HG02885 (cell line): ENCODE results near the gene GPR39.
"Not testable (repeated sequence)": the region's sequence is repeated elsewhere in the genome, so short reads cannot be mapped to it uniquely, and the experiment has no call there.

ENCODE experiments used
- ATAC-seq: cut with Tn5 transposase; IDR thresholded peaks from one replicate; pipeline ENCODE4 v1.9.1; 2021; ENCODE audit warnings: mild to moderate bottlenecking; ENCODE audit not compliant: unreplicated experiment, poor library complexity

GPR39 gene

DNA sequence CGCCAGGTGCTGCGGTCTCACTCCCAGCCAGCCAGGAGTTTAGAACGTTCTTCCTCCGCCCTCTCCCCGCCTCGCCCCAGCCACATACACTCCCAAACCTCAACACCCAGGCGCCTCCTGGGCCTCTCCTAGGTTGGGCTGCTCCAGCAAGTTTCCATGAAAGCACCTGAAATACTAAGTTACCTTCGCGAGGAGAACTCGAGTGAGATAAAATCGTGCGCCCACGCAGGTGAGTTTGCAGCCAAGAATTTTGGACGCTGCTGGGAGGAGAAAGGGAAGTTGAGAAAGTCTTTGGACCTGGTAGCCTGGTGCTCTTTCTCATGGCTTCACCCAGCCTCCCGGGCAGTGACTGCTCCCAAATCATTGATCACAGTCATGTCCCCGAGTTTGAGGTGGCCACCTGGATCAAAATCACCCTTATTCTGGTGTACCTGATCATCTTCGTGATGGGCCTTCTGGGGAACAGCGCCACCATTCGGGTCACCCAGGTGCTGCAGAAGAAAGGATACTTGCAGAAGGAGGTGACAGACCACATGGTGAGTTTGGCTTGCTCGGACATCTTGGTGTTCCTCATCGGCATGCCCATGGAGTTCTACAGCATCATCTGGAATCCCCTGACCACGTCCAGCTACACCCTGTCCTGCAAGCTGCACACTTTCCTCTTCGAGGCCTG is at the start of gene GPR39:
Gene GPR39, plus strand, starts transcription at position 83 of the 673 bp plus-strand sequence.
- no peak for ATAC-seq

DNA sequence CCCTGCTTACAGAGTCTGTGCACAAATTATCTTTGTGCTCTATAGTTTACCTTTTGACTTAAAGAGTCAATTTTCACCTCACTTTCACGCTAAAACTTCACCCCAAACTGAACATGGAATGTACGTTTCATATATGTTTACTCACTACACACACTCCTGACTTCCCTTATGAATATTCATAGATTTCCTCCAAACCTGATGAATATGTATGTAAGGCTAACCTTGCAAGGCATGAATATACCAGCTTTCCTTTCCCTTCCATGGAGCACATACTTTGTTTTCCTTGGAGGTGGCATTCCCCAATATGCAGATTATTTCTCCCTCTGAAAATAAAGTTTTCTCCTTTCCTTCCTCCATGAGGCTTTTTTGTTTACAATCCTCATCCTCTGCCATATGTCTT is 48.4 kb upstream of the GPR39 start:
- ATAC-seq, result no peak

DNA sequence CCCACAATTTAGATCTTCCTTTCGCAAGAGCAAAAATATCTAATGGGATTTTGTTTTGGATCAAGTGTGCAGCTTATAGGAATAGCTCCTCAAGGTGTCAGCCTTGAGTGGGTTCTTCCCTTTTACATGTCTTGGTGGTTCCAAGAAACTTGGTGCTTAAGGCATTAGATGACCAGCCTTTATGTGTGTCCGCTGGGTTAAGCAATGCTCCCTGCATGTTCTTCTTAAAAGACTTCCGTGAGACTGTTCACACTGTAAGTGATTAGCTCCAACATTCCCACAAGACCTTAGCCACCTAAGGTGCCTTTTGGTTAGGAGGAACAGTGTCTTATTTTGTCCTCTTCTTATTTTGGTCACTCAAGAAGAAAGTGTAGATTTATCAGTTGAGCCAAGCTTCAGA is 44.3 kb upstream of the GPR39 start:
- ATAC-seq, result no peak

DNA sequence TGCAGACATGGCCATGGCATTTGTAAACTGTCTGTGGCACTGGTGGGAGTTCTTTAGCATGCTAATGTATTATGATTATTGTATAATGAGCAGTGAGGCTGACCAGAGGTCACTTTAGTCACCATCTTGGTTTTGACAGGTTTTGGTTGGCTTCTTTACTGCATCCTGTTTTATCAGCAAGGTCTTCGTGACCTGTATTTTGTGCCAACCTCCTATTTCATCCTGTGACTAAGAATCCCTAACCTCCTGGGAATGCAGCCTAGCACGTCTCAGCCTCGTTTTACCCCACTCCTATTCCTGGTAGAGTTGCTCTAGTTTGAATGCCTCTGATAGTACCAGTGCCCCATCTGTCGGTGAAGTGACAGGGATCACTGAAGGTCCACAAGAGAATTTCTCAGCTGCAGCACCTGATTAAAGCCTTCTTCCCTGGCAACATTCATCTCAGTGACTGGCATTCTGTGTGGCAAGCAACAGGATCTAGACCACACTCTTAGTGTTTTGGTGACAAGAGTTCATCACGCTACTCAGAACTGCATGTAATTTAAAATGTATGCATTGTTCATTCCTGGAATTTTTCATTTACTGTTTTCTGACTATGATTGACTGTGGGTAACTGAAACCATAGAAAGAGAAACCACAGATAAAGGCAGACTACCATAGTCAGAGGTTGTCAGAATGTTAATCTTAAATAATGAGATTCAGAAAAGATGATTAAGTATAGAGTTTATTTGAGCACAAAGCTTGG is 43.0 kb upstream of the GPR39 start:
- ATAC-seq, result no peak

DNA sequence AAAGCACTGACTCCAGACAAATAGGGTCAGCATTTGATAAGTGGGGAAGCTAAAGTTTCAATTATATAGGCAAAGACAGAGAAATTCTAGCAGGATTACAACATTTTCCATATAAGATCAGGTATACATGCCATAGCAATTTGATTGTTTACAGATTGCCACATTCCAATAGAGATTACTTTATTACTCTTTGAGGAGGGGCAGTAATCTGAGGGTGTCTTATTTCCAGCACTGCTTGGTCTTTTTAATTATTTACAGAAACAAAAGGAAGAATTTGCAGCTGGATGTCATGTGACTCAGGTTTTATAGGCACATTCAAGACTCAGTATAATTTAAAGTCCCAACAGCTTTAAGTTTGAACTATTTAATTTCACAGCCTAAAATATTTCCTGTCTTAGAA is 42.5 kb upstream of the GPR39 start:
- ATAC-seq, result no peak

DNA sequence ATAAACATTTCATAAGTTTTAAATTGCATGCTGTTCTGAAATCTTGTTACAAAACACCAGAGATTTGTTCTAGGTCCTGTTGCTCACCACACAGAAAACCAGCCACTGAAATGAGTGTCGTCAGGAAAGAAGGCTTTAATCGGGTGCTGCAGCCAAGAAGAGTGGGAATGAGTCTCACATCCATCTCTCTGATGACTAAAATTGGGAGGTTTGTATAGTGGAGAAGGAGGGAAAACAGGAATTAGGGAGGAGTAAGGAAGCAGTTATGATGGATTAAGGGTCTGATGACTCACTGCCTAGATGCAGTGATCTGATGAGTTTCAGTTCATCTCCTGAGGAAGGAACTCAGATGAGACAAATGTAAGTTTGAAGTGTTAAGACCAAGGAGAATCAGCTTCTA is 42.1 kb upstream of the GPR39 start:
- no peak for ATAC-seq

DNA sequence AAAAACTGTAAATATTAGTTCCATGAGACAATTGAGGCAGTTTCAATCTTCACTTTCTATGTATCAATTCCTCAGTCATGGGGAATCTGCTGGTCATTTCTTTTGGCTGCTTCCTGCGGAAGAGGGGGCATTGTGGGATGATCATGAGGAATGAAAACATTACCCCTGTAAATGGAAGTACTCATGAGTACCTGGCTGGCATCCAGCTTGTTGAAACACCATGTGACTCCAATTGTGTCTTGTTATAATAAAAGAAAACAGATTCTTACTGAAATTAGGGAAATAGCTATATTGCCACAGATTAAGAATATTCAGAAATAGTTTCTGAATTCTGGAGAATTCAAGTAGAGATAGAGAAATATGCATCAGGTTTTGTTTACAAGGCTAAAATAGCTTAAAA is 41.6 kb upstream of the GPR39 start:
- no peak for ATAC-seq

DNA sequence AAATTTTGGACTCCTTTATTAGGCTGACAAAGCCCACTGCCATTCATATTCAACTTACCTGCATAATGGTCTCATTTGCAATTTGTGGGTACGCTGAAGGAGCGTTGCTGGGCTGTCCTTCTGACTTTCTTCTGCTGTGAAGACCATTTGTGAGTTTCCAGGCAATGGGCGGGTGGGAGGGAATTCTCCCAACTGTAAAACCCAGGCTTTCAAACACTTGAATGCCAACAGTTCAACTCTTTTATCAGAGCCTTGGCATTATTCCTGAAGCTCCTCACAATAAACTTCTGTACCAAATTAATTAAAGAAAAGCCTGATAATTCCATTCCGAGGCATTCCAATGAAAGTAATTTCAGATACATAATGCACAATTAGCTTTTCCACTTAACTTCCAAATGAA is 35.2 kb upstream of the GPR39 start:
- no peak for ATAC-seq

DNA sequence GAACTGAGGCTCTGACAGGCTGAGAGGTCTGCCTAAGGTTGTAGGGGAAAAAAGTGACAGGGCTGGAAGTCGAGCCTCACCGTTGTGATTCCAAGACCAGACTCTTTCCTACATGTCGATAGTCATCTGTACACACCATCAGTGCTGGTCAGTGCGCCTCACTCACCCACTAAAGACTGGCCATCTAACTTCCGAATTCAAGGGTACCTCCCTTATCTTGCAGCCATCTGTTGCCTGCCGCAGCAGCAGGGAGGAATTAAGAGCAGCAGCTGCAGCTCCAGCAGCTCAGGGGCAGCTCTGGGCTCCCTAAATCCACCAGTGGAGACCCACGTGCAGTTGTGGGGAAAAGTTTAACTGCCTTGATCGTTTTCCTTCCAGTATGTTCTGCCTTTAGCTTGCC is 32.6 kb upstream of the GPR39 start:
- ATAC-seq, result no peak

DNA sequence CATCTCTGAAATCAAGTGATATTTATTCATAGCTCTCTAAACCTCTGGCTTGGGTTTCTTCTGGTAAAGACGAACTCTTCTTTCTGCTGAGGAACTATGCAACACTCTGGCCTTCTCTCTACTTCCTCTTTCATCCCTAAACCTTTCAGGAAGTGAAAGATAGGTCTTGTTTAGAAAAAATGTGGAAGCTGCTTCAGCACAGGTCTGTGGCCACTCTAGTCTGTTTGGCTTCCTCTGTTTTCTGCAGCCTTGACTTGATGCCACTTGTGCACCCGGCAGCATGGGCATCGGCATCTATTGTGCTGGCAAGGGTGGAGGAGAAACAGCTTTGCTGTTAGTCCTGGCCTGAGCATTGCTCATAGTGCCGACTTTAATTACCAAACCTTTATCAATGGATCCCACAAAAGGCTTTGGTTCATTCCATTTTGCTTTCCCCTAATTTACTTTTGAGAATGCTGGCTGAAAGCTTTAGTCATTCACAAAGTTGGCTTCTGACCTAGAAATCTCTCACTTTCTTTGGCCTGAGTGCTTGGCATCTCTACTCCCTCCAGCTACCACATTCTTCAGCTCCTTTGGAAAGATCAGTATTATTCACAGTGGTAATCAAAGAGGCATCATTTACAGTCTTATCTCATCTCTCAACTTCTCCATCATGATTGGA is 32.0 kb upstream of the GPR39 start:
- ATAC-seq, result no peak

DNA sequence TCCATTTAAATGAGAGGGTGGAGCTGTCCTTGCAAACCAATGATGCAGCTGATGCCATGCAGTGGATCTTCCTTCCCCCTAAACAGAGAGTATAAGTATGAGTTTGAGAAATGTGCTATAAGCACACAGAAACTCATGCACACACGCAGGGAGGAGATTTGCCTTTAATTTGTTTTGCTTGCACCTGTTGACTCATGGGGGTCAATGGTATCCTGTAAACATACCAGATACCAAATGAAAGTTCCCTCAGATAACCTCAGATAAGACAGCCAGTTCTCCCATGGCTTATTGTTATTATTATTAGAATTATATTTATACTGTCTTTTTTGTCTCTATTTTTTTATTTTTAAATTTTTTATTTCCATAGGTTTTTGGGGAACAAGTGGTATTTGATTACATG is 29.5 kb upstream of the GPR39 start:
- ATAC-seq, result no peak

DNA sequence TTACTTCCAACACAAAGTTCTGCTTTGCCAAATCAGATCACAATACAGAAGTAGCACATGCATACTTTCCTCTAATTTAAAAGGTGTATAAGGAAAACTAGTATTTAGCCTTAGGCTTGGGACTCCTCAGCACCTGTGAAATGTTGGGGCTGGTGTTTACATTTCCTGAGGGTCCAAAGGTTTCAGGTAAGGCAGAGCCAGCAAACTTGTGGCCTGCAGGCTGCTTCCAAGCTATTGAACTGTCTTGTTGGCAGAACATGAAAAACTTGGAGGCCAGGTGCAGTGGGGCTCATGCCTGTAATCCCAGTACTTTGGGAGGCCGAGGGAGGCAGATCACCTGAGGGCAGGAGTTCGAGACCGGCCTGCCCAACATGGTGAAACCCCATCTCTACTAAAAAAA is 26.5 kb upstream of the GPR39 start:
- ATAC-seq, result no peak

DNA sequence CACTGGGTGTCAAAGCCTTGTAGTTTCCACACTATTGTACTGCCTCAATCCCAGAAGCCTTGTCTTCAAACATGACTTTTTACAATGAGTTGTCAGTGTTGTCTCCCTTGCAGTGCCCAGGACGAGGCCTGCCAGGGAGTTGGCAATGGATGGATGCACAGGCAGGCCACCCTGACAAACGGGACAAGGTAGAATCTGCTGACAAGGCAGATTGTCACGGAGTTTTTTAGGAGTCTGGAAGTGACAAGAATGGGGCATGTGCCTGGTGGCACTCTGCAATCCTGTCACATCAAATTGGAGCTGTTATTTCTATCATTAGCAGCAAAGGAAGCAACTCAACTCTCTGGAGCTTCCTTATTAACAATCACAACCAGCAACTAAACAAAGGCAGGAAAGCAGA is 25.2 kb upstream of the GPR39 start:
- no peak for ATAC-seq

DNA sequence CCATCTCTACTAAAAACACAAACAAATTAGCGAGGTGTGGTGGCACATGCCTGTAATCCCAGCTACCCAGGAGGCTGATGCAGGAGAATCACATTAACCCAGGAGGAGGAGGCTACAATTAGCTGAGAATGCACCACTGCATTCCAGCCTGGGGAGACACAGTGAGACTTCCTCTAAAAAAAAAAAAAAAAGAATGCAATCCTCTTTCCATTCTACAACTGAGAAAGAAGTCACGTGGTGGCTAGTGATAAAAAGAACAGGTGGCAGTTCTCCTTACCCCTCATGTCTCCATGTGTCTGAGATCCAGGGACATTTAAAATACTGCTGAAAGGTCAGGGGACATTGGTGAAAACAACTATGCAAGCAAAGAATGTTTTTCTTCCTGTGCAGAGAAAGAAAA is 24.4 kb upstream of the GPR39 start:
- no peak for ATAC-seq

DNA sequence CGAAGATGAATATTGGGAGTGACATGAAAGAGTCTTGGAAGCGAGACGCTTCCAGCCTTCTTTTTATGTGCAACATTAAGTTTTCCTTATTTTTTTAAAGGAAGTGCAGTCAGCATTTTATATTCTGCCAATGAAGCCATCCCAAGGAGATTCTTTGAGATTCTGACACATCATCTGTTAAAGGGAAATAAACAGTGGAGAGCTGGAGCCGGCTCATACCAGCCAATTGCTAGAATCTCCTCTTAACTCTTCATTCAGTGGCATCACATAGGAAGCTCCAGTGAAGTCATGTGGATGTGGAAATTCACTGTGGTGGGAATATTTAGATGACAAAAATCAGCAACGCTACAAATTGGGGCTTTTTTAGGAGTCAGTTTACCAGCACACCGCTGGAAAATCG is 23.7 kb upstream of the GPR39 start:
- ATAC-seq, result no peak

DNA sequence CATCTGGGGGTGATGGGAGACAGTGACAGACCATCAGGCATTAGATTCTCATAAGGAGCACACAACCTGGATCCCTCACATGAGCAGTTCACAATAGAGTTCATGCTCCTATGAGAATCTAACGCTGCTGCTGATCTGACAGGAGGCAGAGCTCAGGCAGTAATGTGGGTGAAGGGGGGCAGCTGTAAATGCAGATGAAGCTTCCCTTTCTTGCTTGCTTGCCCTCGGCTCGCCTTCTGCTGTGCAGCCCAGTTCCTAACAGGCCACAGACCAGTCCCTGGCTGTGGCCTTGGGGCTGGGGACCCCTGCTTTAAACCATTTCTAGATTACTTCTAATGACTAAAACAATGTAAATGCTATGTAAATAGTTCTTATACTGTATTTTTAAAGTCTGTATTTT is 19.6 kb upstream of the GPR39 start:
- not testable (repeated sequence) for ATAC-seq

DNA sequence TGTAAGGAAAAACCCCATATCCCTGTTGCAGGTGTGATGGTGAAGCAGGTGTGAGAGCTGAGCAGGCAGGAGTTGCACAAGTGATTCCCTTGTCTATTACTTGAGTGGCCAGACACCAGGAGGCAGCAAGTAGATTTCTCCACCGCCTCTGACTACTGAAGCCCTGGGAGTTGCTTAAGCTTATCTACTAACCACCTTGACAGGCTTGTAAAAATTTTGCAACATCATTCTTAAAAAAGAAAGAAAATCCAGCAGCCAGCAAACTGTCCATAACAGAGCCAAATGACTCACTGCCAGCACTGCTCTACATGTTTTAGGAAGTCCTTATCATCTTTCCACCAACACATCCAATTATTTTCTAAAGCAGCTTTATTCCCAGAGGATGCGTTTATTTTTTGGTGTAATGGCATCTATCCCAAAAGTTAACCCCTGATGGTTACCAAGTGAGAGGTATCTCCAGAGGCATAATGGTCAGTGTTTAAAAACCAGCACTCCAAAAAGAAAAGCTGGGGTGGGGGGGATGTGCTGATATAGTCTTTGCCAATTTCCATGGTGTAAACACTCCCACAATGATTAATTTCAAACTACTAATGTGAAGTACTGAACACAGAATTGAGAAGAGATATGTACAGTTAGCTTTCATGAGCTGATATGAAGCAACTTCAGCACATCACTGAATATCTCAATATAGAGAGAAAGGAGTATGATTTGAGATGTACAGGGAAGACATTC is 16.3 kb upstream of the GPR39 start:
- ATAC-seq, result no peak

DNA sequence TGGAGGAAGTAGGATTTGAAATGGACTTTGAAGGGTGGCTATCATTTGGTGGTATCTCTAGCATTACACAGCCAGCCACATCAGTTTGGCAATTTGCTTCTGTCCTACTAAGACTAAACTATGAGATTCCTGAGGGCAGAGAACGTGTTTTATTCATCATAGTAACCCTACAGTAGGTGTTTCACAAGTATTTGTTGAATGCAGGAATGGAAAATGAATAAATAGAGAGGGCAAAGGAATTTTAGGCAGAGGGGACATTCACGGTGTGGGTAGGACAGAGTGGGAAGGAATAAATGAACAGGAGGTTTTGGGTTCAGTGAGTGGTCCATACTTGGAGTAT is 15.7 kb upstream of the GPR39 start:
- ATAC-seq, result no peak

DNA sequence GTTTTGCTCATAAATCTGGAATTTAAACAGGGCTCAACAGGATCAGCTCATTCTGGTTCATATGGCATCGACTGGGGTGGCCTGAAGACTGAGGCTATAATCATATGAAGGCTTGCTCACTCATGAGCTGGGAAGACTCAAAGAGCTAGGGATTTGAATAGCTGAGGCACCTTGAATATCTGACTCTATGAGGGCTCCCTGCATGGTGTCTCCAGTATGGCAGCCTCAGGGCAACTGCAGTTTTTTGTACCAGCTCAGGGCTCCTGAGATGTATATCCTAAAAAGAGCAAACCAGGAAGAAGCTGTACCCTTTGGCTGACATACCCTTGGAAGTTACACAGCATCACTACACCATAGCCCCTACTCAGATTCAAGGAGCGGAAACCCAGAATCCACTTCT is 15.3 kb upstream of the GPR39 start:
- ATAC-seq, result no peak

DNA sequence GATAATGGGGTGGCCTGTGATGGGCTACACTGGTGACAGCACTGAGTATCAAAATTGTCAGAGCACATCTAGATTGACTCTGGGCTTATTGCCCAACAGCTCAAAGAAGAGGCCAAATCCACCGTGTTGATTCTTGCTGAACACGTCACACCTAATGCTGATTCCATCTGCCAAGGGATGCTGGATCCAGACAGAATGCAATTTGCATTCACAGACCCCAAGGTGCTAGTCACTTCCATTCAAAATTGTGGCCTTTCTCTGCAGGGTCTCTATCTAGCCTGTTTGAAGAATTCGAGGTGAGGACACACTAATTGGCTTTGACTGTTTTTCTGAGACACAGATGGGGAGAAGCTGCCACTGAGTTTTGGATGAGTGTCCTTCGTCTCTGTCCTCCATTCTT is 13.5 kb upstream of the GPR39 start:
- no peak for ATAC-seq

DNA sequence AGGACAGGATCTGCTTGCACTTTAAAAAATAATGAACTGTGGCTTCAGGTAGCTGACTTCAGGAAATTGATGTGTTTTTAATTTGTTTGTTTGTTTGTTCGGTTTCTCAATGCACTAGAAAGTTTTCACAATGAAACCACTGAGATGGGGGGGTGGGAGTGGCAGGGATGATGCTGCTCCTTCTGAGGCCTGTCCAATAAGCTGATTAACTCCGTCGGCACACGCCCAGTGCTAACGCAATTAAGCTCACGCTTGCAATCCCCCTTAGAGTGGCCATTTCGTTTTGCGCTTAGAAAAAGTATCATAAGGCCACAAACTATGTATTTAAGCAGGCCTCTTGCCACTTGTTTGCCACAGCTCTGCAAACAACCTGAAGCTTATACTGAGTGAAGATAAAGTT is 12.5 kb upstream of the GPR39 start:
- no peak for ATAC-seq
